ENCODE results near the gene SNAP29. TPM values are rescaled to one million over a fixed set of nuclear protein-coding genes. Genes with fewer than 3 reads are reported as not detected.

SNAP29 gene
- total and polyA plus RNA-seq, 2 experiments from 2014 or later, result 8.2 to 22.9 TPM

- no peak for TF ChIP-seq REST (IDR thresholded peaks at IDR 0.05; ENCODE audit: unreplicated experiment)
- no peak for TF ChIP-seq CREB1 (CRISPR knock-in tag; IDR thresholded peaks at IDR 0.05; ENCODE audit: low read depth)
- TF ChIP-seq POLR2AphosphoS5 (IDR thresholded peaks at IDR 0.05; ENCODE audit: low read depth), result no peak
These were observed 29.2 kb upstream of the SNAP29 start (continued) for GRCh38 chr22:20829491-20830134.

- H3K9me3 Mint-ChIP-seq, result no peaks in the 10 kb centered on the region
- no peak overlapping the region for H3K27ac ChIP-seq (ENCODE audit: low read depth)
- no peak for DNase-seq (ENCODE audit: low spot score)
These were observed 25.6 kb upstream of the SNAP29 start for GRCh38 chr22:20833225-20833665.

GRCh38 chr22:20834206-20834605 lies 24.6 kb upstream of the SNAP29 start:
- Mint-ChIP-seq H3K4me1 (no peaks in the 10 kb centered on the region), H3K36me3 (ENCODE audit: low read depth) (peaks cover 5% of the 10 kb centered on the region), H3K4me3 (no peak overlapping the region), H3K27me3 (ENCODE audit: insufficient read depth, low read depth, poor library complexity) (peaks cover 1% of the 10 kb centered on the region), H3K27ac (no peak overlapping the region), H3K9me3 (no peaks in the 10 kb centered on the region)
- H3K36me3 ChIP-seq (ENCODE audit: insufficient read depth), result no peaks in the 10 kb centered on the region; the same call in 1 of the 2 replicates
- no peaks in the 10 kb centered on the region for H3K27me3 ChIP-seq (ENCODE audit: insufficient read depth)
- TF ChIP-seq ZNF331 (CRISPR knock-in tag; IDR thresholded peaks at IDR 0.05; ENCODE audit: low read depth) (no peak), EZH2 (IDR thresholded peaks at IDR 0.05; ENCODE audit: low read depth, unreplicated experiment) (no peak), ZNF114 (CRISPR knock-in tag; IDR thresholded peaks at IDR 0.05) (no peak), NANOG (IDR thresholded peaks at IDR 0.05; ENCODE audit: borderline replicate concordance) (no peak), CREB1 (CRISPR knock-in tag; IDR thresholded peaks at IDR 0.05; ENCODE audit: low read depth) (no peak), STAT1 (IDR thresholded peaks at IDR 0.05; ENCODE audit: unreplicated experiment) (no peak), REST (IDR thresholded peaks at IDR 0.05; ENCODE audit: unreplicated experiment) (no peak), POLR2AphosphoS5 (IDR thresholded peaks at IDR 0.05; ENCODE audit: low read depth) (no peak)
- TF ChIP-seq, protein P1, sequence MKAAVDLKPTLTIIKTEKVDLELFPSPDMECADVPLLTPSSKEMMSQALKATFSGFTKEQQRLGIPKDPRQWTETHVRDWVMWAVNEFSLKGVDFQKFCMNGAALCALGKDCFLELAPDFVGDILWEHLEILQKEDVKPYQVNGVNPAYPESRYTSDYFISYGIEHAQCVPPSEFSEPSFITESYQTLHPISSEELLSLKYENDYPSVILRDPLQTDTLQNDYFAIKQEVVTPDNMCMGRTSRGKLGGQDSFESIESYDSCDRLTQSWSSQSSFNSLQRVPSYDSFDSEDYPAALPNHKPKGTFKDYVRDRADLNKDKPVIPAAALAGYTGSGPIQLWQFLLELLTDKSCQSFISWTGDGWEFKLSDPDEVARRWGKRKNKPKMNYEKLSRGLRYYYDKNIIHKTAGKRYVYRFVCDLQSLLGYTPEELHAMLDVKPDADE (IDR thresholded peaks at IDR 0.05), result no peak
- TF ChIP-seq, protein P2, sequence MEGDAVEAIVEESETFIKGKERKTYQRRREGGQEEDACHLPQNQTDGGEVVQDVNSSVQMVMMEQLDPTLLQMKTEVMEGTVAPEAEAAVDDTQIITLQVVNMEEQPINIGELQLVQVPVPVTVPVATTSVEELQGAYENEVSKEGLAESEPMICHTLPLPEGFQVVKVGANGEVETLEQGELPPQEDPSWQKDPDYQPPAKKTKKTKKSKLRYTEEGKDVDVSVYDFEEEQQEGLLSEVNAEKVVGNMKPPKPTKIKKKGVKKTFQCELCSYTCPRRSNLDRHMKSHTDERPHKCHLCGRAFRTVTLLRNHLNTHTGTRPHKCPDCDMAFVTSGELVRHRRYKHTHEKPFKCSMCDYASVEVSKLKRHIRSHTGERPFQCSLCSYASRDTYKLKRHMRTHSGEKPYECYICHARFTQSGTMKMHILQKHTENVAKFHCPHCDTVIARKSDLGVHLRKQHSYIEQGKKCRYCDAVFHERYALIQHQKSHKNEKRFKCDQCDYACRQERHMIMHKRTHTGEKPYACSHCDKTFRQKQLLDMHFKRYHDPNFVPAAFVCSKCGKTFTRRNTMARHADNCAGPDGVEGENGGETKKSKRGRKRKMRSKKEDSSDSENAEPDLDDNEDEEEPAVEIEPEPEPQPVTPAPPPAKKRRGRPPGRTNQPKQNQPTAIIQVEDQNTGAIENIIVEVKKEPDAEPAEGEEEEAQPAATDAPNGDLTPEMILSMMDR (conservative IDR thresholded peaks at IDR 0.05; ENCODE audit: low read depth in 2 of 2), result no peak
- no peak for DNase-seq (ENCODE audit: low spot score)
- no peaks in the 10 kb centered on the region for H3K4me1 ChIP-seq (ENCODE audit: insufficient read depth)
- no peak overlapping the region for H3K27ac ChIP-seq (ENCODE audit: low read depth)
- H4K20me1 ChIP-seq (replicated peaks; ENCODE audit: insufficient read depth), result no peaks in the 10 kb centered on the region; the same call in 1 of the 2 replicates
- H3K4me2 ChIP-seq, result no peak overlapping the region
- no peak overlapping the region for H2AFZ ChIP-seq
- no peak for ATAC-seq
- no peaks in the 10 kb centered on the region for H3F3A ChIP-seq (replicated peaks; ENCODE audit: low read depth)
- peaks cover 8% of the 10 kb centered on the region for H3K79me2 ChIP-seq (replicated peaks; ENCODE audit: insufficient read depth)
- H3K9me2 ChIP-seq (ENCODE audit: insufficient read depth), result no peaks in the 10 kb centered on the region
- no peak overlapping the region for H3K4me3 ChIP-seq

More at GRCh38 chr22:20833225-20833665, 25.6 kb upstream of the SNAP29 start:
- ATAC-seq, result no peak
- Mint-ChIP-seq H3K27ac (no peak overlapping the region), H3K4me3 (no peak overlapping the region), H3K27me3 (ENCODE audit: insufficient read depth, low read depth, poor library complexity) (peaks cover 1% of the 10 kb centered on the region), H3K4me1 (no peaks in the 10 kb centered on the region), H3K36me3 (ENCODE audit: low read depth) (peaks cover 5% of the 10 kb centered on the region)
- H3K4me2 ChIP-seq, result no peak overlapping the region
- H3K9me2 ChIP-seq (ENCODE audit: insufficient read depth), result no peaks in the 10 kb centered on the region
- H3K79me2 ChIP-seq (replicated peaks; ENCODE audit: insufficient read depth), result no peaks in the 10 kb centered on the region; the same call in 1 of the 2 replicates
- H3K36me3 ChIP-seq (ENCODE audit: insufficient read depth), result no peaks in the 10 kb centered on the region; the same call in 1 of the 2 replicates
- TF ChIP-seq ZNF331 (CRISPR knock-in tag; IDR thresholded peaks at IDR 0.05; ENCODE audit: low read depth), result no peak
- no peaks in the 10 kb centered on the region for H3K27me3 ChIP-seq (ENCODE audit: insufficient read depth)
- no peaks in the 10 kb centered on the region for H3F3A ChIP-seq (replicated peaks; ENCODE audit: low read depth)
- no peaks in the 10 kb centered on the region for H3K4me1 ChIP-seq (ENCODE audit: insufficient read depth)
- H2AFZ ChIP-seq, result no peak overlapping the region
- no peak overlapping the region for H3K4me3 ChIP-seq
- H4K20me1 ChIP-seq (replicated peaks; ENCODE audit: insufficient read depth), result no peaks in the 10 kb centered on the region; the same call in 1 of the 2 replicates

Measured in GM23338 (cell line).